Fibroblast of villous mesenchyme (primary cell): Measurements from ENCODE around the gene HOXA7. TPM values are rescaled to one million over a fixed set of nuclear protein-coding genes. Genes with fewer than 3 reads are reported as not detected.

Source experiments
- DNase-seq: peaks from one replicate; pipeline ENCODE4 v3.0.0-alpha.2; 2010; ENCODE audit warnings: low read depth
- H3K4me3 ChIP-seq: 2 replicates; pipeline ENCODE4 v1.5.1; 2011; ENCODE audit warnings: low read depth, mild to moderate bottlenecking, low read length
- total RNA-seq: library from RNA; depleted of rRNA; stranded (reverse); fragments of >200 nt; gene quantifications from 2 replicates; pipeline ENCODE4 v1.2.3, GENCODE V29; 2012
- TF ChIP-seq, protein P1 (sequence below): IDR thresholded peaks from 2 replicates; pipeline ENCODE4 v1.5.1; 2012; ENCODE audit warnings: low read depth, mild to moderate bottlenecking, low read length; ENCODE audit not compliant: insufficient read depth

The HOXA7 gene
- total RNA-seq, 1 donor, result 2.2 TPM

DNA sequence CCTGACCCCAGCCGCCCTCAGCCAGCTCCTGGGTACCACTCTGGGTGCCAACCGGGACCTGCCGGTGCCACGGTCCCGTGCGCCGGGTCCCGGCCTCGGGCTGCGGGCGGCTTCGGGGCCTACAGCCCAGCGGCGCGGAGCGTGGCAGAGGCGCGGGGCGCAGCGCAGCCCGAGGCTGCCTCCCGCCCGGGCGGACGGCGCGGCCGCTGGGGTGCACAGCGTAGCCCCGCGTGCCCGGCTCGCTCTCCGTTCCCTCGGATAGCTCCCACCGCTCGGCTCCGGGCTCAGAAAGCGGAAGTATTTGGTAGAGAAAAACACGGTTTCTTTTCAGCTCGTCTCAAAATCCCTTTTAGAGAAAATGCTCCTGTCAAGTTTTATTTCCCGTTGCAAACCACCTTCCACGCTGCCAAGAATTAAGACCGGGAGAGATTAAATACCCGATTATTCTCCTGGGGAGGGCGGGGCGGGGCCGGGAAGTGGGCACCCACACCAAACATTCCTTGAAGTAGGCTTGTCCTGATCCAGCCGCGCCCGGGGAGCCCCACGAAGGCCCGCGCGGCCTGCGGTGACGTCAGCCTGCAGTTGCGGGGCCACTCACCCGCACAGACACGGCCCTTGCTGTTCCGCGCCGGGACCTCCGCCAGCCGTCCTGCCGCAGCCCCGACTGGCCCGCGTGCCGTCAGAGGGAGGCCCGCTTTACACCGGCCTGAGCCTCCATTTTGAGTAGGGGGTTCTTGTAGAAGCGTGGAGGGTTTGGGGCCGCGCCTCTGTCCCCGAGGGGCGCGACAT lies 36.3 kb upstream of the HOXA7 start:
- DNase-seq, result peak; percentile 76
- TF ChIP-seq, protein P1, sequence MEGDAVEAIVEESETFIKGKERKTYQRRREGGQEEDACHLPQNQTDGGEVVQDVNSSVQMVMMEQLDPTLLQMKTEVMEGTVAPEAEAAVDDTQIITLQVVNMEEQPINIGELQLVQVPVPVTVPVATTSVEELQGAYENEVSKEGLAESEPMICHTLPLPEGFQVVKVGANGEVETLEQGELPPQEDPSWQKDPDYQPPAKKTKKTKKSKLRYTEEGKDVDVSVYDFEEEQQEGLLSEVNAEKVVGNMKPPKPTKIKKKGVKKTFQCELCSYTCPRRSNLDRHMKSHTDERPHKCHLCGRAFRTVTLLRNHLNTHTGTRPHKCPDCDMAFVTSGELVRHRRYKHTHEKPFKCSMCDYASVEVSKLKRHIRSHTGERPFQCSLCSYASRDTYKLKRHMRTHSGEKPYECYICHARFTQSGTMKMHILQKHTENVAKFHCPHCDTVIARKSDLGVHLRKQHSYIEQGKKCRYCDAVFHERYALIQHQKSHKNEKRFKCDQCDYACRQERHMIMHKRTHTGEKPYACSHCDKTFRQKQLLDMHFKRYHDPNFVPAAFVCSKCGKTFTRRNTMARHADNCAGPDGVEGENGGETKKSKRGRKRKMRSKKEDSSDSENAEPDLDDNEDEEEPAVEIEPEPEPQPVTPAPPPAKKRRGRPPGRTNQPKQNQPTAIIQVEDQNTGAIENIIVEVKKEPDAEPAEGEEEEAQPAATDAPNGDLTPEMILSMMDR, result no peak
- H3K4me3 ChIP-seq, result peak overlapping the region; percentile 86

DNA sequence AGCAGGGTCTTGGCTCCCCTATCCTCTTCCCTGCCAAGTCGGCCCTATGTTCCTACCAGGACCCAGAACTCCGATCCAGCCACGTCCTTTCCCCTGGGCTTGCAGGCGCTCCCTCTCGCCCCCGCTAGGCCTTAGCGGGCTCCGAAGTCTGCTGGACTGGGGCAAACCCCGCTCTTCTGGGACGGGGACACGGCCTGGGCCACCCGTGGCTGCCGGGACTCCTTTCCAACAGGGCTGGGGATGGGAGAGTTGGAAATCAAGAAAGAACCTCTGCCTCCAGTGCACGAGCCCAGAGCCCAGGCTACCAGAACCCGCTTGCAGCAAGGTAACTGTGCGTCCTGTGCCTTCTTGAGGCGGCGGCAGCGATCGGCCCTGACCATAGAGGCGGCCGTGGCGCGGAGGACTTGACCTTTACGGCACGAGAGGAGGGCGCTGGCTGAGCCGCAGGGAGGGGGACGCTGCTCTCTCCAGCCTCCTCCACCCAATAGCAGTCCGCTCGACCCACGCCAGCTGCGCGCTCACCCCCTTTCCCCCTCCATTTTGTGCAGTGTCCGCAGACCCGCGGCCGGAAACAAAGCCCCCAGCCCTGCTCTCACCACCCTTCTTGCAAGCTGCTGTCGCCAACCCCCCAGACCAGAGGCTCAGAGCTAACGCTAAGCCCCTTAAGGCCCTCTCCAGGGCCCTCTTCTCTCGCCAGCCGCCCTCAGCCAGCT lies 35.5 kb upstream of the HOXA7 start:
- H3K4me3 ChIP-seq, result peak overlapping the region; percentile 86
- peak; percentile 79 for DNase-seq
- TF ChIP-seq, protein P1, result no peak

DNA sequence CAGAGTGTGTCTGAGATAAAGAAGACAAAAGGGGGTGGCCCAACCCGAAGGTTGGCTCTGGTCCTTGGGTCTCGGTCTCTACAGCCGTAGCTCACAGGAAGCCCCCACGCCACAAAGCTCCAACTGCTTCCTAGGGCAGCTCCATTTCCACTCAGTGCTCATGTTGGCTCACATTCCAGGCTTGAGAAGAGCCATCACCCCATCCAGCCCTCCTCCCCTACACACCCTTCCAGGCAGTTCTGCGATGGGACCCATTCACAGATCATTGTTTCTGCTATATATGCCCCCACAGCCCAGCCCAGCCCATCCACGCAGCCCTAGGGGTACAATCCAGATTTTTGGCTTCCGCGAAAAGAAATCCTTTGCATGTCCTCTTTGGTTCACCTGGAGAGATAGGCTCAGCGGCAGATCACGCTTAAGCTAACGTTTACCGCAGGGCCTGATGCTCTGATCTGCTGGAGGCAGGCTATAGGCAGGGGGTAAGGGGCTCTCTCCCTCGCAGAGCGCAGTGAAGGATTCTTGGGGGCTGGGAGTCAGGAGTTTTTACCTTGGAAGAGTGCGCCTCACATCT lies 34.8 kb upstream of the HOXA7 start:
- H3K4me3 ChIP-seq, result peak overlapping the region; percentile 86

DNA sequence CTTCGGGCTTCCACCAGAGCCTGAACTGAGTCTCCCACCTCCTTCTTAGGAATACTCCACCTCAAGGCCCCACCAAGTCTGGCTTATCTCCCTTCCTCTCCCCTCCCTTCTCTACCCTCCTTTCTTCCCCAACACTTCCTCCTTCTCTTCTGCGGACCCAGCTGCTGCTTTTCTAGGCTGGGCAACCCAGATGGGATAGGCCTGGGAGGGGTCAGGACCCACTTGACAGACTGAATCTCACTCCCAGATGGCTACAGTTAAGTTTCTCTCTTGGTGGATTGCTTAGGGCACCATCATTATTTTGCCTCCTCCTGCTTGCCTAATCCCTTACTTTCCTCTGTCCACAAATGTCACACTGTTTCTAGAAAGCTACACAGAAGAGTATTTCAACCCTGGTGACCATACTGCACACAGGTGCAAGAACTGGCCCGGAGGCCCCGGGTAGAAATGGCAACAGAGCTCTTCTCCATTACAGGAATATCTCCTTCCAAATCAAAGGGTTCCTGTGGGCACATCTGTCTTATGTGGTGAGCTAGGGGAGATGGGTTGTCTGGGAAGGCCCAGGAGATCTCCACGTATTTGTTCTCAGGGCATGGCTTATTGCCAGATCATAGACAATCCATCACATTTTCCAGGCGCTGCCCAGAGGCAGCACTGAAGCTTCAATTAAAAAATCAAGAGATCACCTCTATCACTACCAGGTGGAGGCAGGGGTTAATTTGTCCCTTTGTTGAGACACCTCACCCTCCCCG lies 33.7 kb upstream of the HOXA7 start:
- peak overlapping the region; percentile 67 for H3K4me3 ChIP-seq
- TF ChIP-seq, protein P1, result no peak
- peak; percentile 71 for DNase-seq

More for the DNA sequence above, 34.8 kb upstream of the HOXA7 start:
- TF ChIP-seq, protein P1, result no peak
- DNase-seq, result peak; percentile 25

DNA sequence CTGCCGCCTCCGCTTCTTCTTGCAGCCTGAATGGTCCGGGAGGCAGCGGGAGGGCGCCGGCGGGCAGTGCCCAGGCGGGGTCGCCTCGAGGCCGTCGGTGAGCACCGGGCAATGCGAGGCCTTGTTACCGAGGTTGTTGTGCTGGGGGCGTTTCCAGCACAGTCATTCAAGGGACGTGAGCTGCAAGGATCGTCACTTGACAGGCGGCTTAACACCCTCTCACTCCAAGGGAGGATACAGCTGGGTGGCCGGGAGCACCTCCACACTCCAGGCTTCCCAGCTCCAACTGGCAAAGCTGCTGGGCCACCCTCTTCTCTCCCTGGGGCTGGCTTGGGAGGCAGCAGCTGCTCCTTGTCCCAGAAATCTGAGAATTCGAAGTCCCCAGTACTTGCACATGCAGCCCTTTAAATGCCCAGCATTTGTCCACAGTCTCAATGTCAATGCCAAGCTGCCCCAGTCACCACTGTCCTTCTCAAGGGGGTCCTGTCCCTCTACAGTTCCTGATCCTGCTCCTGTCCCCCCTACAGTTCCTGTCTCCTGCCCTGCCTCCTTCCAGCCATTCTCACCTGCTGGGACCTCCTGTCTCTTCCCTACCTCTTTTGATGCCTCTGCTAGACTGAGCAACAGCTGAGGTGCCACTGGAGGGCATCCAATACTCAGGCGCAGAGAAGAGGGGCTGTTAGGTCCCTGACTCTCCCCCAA lies 33.0 kb upstream of the HOXA7 start:
- H3K4me3 ChIP-seq, result peak overlapping the region; percentile 67
- DNase-seq, result peak; percentile 79
- TF ChIP-seq, protein P1, result no peak
